GM04503 (cell line): ENCODE results near the gene RAB20.
"Not testable (repeated sequence)": the region's sequence is repeated elsewhere in the genome, so short reads cannot be mapped to it uniquely, and the experiment has no call there.

ENCODE experiments used
- DNase-seq: peaks from one replicate; pipeline ENCODE4 v3.0.0-alpha.2; 2012; ENCODE audit warnings: low read depth

RAB20 gene

GRCh38 chr13:110561344-110562035 is at the start of gene RAB20:
TSS of gene RAB20 (minus strand) at chr13:110561722. CDS start at chr13:110561519, 203 bp downstream.
- no peak for DNase-seq

DNA sequence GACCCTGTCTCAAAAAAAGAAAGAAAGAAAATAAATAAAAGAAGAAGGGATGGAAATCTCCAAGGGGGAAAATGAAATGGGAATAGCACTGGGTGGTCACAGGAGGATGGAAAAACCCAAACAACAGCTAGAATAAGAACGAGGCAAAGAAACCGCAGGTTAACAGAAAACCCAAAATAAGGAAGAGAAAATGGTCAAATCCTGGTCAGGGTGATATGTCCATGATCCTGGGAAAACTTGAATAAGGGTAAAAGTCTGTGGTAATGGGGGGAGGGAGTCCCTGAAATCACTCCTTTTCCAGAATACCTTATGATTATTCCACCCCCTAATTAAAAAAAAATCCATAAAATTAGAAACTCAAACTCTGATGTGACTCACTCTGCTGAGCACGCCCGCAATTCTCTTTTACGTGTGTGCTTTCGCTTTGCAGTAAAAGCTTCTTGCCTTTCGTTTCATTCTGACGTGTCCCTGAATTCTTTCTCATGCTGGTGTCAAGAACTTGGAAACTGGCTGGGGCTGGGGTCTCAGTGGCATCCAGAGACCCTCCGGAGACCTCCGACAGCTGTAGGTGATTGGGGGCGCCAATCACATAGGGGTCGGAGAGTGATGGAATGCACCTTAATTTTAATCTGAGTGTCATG is 49.6 kb upstream of the RAB20 start:
- DNase-seq = no peak

GRCh38 chr13:110607675-110608224 is 46.2 kb upstream of the RAB20 start:
- no peak for DNase-seq

- DNase-seq = not testable (repeated sequence)
Measured at GRCh38 chr13:110606281-110606680, 44.8 kb upstream of the RAB20 start.

DNA sequence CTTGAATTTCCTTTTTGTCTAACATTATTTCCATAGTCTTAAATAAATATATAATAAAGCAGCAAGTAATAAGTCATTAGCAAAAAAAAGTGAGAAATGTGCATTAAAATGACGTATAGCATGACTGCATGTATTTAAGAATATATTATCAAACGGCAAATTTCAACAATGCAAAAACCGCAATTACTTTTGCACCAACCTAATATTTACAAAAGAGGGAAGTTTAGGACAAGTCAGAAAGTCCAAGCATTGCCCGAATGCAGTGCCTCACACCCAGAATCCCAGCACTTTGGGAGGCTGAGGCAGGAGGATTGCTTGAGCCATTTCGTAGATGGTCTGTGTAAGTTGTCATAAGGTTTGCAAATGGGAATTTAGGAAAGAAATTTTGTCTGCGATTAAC is 43.6 kb upstream of the RAB20 start:
- no peak for DNase-seq

DNA sequence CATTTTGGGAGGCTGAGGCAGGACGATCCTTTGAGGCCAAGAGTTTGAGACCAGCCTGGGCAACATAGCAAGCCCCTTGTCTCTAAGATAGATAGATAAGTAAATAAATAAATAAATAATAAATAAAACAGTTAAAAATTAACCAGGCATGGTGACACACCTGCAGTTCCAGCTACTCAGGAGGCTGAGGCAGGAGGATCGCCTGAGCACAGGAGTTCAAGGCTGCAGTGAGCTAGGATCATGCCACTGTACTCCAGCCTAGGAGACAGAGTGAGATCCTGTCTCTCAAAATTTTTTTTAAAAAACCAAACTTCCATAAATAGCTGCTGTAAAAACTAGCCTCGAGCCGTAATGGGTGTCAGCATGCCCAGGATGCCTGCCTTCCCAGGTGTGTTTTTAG is 39.5 kb upstream of the RAB20 start:
- DNase-seq = no peak

- no peak for DNase-seq
Measured at GRCh38 chr13:110600261-110600819, 38.8 kb upstream of the RAB20 start.

- no peak for DNase-seq
Measured at GRCh38 chr13:110597041-110597689, 35.6 kb upstream of the RAB20 start.

DNA sequence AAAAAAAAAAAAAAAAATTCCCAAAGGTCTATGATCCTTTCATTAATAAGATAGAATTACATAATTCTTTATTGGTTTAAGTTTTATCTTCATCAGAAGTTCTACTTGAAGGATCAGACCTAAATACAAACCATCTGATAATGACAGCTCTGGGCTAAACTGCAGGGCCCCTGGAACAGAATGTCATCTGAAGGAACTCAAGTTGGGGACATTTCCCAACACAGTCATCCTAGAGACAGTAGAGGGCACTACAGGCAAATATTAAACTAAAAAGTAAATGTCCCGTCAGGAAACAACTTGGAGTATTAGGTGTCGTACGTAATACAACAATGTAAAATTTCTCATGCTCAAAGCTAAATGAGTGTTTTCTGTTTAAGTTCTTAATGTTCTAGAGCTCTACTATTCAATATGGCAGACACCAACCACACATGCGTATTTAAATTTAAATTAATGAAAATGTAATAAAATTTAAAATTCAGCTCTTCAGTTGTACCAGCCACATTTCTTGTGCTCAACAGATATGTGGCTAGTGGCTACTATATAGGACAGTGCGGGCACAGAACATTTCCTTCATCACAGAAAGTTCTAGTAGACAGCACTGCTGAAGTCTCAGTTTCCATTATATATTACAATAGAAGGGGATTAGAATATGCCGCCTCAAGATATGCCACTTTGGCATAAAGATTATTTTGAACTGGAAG is 32.1 kb upstream of the RAB20 start:
- no peak for DNase-seq

- DNase-seq = no peak
Measured at GRCh38 chr13:110592665-110593064, 31.1 kb upstream of the RAB20 start.

DNA sequence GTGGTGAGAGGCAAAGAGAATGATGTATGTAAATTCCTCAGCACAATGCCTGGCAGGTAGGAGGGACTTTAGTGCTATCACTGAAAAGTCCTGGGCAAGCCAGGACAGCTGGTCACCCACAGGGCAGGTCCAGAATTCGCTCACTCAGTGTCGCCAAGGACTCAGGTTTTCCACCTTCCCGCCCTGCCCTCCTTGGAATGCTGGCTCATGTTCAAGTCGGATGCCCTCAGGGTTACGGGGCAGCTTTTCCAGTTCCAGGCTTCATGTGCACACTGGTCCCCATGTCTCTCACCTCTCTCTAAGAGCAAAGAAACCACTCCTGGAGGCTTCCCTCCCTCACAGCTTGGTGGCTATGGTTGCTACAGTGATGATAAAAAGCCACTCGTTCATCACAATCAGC is 29.1 kb upstream of the RAB20 start:
- DNase-seq = no peak

DNA sequence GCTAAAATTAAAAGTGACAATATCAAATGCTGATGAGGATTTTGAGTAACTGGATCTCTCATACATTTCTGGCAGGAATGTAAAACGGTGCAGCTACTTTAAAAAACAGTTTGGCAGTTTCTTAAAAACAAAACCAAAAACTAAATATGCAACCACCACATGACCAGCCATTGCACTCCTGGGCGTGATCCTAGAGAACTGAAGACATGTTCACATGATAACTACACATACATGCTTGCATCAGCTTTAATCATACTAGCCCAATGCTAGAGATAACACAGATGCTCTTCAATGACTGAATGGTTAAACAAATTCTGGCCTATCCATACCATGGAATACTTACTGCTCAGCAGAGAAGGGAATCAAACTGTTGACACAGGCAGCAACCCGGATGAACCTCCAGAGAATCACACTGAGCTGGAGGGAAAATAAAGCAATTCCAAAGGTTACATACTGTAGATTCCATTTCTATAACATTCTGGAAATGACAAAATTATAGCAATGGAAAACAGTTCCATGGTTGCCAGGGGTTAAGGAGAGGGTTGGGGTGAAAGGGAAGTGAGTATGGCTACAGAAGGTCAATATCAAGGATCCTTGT is 28.4 kb upstream of the RAB20 start:
- no peak for DNase-seq

- DNase-seq = no peak
Measured at GRCh38 chr13:110583178-110583865, 21.8 kb upstream of the RAB20 start.

GRCh38 chr13:110582421-110582954 is 21.0 kb upstream of the RAB20 start:
- no peak for DNase-seq

- DNase-seq = no peak
Measured at GRCh38 chr13:110581506-110582185, 20.1 kb upstream of the RAB20 start.

DNA sequence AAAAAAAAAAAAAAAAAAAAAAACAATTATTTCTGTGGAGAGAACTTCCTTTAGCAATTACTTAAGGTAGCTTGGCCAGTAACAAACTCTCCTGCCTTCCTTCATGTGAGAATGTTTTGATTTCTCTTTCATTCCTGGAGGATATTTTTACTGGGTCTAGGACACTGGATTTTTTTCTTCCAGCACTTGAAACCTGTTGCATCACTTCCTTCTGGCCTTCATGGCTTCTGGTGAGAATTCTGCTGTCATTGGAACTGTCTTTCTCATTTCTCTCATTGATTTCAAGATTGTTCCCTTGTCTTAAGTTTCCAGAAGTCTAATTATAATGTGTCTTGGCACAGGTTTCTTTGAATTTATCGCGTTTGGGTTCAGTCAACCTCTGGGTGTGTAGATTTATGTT is 19.3 kb upstream of the RAB20 start:
- no peak for DNase-seq

DNA sequence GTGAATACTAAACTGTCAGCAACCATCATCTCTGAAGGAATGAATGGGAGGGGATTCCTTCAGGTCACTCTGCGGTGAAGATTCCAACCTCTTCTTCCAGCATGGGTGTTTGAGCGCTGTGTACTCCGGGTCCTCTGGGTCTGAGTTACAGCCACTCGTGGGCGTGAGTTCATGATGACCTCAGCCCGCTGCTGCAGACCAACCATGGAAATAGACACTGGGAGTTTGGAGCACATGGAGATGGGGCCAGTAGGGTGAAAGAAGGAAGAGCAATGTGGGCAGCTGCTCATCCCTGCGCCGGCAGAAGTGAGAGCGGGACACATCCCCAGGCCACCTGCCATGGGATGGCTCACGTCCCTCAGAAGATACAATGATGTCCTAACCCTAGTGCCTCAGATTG is 16.8 kb upstream of the RAB20 start:
- DNase-seq = no peak

DNA sequence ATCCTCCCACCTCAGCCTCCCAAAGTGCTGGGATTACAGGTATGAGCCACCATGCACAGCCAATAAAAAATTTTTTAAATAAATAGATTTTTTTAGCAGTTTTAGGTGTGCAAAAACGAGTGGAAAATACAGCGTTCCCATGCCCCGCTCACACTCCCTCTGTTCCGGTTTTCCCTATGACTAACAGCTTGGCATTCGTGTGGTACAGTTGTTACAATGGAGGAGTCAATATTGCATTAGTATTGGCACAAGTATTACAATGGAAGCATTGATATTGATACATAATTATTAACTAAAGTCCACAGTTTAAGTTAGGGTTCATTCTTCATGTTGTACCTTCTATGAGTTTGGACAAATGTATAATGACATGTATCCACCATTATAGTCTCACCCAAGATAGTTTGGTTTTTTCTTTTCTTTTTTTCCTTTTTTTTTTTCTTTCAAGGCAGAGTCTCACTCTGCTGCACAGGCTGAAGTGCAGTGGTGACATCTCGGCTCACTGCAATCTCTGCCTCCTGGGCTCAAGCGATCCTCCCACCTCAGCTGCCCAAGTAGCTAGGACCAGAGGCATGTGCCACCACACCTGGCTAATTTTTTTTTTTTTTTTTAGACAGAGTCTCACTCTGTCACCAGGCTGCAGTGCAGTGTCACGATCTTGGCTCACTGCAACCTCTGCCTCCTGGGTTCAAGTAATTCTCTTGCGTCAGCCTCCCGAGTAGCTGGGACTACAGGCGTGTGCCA is 15.4 kb upstream of the RAB20 start:
- DNase-seq = no peak

GRCh38 chr13:110576070-110576394 is 14.5 kb upstream of the RAB20 start:
- no peak for DNase-seq
